OCI-LY3 (cell line): ENCODE results near the gene SCN1B.

ENCODE experiments used
- CTCF ChIP-seq: fragments of 200-600, 300-600 bp; sonication (generic); IDR thresholded peaks from 2 replicates; pipeline ENCODE4 v1.5.1; 2014; ENCODE audit warnings: antibody characterized with exemption, low read length, low read depth
- EZH2phosphoT487 ChIP-seq: fragments of 200-600 bp; shearing (Covaris generic); IDR thresholded peaks from 2 replicates; pipeline ENCODE4 v1.6.1; 2018; ENCODE audit warnings: antibody characterized with exemption, mixed run types, low read depth

GRCh38 chr19:35024095-35024494, 6.2 kb upstream of the SCN1B start:
- TF ChIP-seq CTCF (no peak), EZH2phosphoT487 (no peak)
